Hematopoietic multipotent progenitor cell treated with erythropoietin and hydrocortisone succinate and interleukin-3 and kit ligand, for 15 days (in vitro differentiated cells): ENCODE results near the gene MUS81.
A peak's percentile ranks its signal among the peaks of the same experiment; 100 is the strongest.
"Not testable (repeated sequence)": the region's sequence is repeated elsewhere in the genome, so short reads cannot be mapped to it uniquely, and the experiment has no call there.

Experiments
- DNase-seq: peaks from one replicate; pipeline ENCODE4 v3.0.0-alpha.2; 2015; ENCODE audit warnings: low spot score

The MUS81 gene

DNA sequence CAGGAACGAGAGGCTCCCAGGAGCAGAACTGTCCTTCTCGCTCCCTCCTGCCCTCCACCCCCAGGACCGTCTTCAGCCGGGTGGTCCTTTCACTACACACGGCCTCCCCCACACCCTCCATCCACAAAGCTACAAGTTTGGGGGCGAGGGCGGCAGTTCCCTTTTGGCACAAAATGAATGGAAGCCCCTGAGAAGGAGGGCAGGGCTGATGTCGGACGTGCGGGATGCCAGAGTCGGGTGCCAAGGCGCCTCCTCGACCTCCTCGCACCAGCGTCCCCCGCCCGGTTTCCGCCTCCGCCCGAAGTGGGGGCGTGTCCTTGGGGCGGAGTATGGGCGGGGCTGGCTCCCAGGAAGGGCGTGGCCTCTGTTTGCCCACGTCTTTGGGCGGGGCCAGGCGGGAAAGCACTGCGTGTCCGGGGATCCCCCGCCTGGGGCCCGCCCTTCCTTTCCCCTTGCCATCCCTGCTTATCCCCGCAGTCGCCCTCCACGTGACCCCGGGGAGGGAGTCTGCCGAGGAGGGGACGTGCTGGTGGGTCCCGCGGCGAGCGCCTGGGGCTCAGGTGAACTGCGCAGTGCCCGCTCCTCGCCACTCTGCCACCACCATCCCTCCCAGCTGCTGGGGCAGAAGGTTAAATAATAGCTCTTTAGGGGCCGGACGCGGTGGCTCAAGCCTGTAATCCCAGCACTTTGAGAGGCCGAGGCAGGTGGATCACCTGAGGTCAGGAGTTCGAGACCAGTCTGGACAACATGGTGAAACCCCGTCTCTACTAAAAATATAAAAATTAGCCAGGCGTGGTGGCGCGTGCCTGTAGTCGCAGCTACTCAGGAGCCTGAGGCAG lies 13.3 kb downstream of the MUS81 start:
- DNase-seq: peak; percentile 92

DNA sequence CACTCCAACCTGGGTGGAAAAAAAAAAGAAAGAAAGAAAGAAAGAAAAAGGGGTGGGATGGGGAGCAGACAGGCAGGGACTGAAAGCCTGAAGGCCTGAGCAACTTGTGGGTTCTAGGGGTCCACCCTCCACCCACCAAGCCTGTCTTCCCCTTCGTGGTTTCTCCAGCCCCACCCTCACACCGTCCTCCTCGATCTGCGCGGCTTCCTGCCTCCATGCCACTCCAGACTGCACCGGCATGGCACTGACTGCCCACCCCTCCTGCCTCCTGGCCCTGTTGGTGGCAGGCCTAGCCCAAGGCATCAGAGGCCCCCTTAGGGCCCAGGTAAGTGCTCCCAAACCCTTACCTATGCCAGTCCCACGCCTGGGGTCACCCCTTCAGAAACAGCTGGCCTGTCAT lies 19.4 kb downstream of the MUS81 start, which contains the start of gene CTSW:
Gene CTSW (plus strand): TSS at position 221 of the 400 bp plus-strand sequence. CDS start 18 bp downstream, at position 239.
- DNase-seq: no peak

DNA sequence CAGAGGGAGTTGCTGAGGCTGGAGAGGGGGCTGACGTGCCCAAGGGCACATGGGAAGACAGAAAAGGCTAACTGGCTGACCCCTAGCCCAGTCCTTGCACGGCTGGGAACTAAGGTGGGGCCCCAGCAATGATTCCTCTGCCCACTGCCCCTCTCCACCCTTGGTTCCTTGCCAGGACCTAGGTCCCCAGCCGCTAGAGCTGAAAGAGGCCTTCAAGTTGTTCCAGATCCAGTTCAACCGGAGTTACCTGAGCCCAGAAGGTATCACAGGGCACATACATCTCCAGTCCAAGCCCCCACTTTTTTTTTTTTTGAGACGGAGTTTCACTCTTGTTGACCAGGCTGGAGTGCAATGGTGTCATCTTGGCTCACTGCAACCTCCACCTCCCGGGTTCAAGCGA lies 19.8 kb downstream of the MUS81 start:
- DNase-seq: no peak

DNA sequence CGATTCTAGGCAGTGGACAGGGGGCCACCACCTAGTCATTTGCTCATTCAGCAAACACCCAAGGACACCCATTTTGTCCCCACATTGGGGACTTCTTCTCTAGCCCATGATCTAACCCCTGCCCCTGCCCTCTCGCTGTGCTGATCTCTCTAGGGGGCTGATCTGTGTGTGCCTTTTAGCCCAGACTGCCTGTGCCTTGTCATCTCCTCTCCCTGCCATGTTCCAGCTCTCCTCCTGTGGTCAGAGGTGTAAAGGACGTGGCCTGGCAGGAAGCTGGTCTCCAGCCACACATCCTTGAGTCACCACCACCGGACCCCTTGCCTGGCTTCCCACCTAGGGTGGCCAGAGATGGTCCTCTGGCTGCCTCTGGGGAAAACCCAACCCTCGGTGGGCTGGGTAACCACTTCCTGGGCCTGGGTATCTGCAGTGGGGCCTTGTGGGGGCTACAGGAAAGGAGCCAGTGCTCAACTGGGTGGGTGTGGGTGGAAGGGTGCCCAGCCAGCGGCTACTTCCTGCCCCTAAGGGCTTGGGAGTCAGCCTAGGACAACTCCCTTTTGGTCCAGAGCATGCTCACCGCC lies 20.7 kb downstream of the MUS81 start:
- DNase-seq: no peak

DNA sequence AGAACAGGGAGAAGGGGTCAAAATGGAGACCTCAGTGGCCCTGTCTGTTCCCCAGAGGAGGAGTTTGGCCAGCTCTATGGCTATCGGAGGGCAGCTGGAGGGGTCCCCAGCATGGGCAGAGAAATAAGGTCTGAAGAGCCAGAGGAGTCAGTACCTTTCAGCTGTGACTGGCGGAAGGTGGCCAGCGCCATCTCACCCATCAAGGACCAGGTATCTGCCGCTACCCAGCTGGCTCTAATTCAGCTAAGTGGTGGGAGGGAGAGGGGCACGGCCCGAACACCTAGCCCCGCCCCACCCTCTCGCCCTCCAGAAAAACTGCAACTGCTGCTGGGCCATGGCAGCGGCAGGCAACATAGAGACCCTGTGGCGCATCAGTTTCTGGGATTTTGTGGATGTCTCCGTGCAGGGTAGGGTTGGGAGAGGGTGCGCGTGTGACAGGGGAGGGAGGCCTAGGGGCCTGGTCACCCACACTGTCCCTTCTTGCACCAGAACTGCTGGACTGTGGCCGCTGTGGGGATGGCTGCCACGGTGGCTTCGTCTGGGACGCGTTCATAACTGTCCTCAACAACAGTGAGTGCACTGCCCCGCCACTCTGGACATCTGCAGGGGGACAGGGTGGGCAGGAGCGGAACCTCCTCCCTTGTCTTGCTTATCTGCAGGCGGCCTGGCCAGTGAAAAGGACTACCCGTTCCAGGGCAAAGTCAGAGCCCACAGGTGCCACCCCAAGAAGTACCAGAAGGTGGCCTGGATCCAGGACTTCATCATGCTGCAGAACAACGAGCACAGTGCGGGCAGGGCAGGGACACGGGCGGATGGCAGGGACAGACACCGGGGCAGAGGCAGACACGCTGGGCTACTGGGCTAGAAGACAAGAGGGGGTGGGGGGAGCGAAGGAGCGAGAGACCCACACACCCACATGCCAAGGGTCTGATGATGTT lies 22.2 kb downstream of the MUS81 start:
- no peak for DNase-seq

DNA sequence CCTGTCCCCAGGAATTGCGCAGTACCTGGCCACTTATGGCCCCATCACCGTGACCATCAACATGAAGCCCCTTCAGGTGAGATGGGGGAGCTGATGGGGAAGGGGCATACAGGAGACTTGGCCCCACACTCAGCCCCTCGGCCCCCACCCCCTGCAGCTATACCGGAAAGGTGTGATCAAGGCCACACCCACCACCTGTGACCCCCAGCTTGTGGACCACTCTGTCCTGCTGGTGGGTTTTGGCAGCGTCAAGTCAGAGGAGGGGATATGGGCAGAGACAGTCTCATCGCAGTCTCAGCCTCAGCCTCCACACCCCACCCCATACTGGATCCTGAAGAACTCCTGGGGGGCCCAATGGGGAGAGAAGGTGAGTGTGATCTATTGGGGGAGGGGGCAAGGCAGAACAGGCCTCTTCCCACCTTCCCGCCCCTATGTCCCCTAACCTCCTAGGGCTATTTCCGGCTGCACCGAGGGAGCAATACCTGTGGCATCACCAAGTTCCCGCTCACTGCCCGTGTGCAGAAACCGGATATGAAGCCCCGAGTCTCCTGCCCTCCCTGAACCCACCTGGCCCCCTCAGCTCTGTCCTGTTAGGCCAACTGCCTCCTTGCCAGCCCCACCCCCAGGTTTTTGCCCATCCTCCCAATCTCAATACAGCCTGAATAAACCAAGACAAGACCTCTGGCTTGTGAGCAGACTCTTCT lies 23.0 kb downstream of the MUS81 start:
- DNase-seq: no peak

DNA sequence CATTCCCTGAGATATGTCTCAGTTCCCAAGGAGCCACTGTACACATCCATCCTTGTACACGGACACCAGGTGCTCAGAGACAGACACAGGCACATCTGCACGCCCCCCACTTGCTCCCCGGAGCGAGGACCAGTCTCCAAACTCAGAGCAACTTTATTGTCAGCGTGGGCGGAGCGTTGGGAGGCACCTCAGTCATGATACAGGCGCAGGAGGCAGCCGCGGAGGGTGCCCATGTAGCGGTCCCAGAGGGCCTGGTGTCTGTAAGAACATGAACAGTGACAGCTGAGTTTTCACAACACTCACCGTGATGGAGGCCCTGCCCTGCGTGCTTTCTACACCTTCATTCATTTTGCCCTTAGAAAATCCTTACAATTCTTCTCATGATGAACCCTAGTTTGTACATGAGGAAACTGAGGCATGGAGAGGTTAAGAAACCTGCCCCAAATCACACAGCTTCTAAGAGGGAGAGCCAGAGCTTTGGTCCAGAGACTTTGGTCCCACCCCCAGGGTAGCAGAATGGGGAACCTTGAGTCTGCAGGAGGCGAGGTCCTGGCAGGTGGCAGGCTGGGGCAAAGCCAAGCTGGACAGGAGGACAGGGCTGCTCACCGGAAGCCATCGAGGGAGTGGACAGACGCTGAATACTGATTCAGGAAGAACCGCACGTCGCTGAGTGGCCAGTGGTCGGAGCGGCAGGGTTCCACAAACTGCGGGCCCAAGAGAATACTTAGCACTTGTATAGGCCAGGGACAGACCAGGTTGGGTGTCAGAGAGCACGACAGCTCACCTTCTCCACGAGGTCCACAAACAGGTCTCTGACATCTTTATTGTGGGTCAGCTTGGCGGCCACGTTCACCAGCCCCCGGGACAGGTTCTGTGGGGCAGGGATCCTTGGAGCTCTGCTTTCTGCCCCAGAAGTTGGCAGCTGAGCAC lies 23.8 kb downstream of the MUS81 start:
- no peak for DNase-seq

DNA sequence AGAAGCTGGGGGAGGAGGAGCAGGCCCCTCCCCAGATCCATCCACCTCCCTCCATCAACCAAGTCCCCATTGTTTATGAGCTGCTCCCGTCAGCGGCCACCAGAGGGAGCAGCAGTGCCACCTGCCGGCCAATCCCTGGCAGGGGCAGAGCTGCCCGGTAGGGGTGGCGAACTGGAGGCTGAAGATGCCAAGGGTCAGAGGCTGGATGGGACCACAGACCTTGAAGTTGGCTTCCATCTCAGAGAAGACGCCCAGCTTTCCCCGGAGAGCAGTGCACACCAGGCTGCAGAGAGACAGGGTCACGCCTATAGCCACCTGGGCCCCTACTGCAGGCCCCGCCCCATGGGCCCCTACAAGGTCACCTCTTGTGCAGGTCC lies 24.5 kb downstream of the MUS81 start:
- DNase-seq: peak; percentile 82

DNA sequence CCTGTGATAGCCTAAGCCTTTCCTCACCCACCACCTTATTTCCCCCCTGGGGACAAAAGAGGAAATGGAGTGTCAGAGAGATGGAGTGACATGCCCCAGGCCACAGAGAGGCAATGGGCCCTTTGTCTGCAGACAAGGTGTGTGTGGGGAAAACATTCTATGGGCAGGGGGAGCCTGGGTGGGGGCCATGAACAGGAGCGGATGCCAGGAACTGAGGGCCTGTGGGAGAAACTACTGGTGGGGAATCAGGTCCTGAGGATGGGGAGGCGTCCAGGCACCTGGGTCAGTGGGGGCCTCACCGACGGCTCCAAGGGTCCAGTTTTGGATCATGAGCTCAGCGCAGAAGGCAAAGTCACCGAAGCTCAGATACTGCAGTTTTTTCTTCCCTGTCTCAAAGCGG lies 25.0 kb downstream of the MUS81 start:
- no peak for DNase-seq

DNA sequence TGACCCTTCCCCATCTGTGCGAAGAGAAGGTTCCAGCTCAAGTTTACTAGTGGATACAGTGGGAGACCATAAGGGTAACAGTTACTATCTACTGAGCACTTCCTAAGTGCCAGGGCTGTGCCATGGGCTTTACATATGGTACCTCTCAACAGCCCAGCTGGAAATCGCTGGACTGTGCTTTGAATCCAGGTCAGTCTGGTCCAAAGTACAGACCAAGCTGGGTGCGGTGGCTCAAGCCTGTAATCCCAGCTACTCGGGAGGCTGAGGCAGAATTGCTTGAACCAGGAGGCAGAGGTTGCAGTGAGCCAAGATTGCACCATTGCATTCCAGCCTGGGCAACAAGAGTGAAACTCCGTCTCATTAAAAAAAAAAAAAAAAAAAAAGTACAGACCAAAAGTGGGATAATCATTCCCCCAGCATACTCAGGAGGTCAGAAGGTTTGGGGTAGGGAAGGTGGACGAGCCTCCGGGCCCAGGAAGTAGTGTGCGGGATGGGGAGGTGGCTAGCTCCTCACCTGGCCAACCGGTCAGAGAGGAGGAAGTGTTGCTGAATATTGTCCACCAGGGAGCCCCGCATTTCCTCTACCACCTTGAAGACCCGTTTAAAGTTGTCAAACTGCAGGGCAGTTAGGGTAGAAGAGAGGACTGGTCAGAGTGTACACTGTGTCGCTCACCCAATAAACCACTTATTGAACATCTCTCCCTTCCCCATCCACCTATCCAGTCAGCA lies 25.7 kb downstream of the MUS81 start:
- no peak for DNase-seq

DNA sequence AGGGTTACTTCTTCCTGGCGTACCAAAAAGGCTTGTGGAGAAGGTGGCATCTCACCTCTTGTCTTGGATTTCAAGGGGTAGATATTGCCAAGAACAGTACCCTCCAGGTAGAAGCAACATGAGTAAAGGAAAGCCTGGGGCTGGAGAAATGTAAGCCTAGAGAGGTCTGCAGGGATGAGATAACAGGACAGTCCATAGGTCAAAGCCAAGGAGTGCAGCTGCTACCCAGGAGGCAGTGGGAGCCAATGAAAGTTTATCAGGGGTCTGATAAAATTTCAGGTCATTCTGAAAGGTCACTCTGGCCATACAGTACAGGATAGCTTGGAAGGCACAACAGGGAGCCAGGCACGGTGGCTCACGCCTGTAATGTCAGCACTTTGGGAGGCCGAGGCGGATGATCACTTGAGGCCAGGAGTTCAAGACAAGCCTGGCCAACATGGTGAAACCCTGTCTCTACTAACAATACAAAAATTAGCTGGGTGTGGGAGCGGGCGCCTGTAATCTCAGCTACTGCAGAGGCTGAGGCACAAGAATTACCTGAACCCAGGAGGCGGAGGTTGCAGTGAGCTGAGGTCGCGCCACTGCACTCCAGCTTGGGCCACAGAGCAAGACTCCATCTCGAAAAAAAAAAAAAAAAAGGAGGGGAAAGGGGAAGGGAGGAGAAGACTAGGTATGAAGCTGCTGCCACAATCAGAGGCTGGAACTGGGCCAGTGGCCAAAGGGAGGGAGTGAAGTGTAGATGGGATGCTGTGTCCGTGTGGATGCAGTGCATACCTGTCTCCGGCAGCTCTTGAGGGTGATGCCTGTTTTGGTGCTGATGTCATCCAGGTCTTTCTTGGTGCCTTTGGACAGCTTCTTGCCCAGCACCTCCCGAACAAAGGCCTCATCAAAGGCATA lies 26.8 kb downstream of the MUS81 start:
- no peak for DNase-seq

DNA sequence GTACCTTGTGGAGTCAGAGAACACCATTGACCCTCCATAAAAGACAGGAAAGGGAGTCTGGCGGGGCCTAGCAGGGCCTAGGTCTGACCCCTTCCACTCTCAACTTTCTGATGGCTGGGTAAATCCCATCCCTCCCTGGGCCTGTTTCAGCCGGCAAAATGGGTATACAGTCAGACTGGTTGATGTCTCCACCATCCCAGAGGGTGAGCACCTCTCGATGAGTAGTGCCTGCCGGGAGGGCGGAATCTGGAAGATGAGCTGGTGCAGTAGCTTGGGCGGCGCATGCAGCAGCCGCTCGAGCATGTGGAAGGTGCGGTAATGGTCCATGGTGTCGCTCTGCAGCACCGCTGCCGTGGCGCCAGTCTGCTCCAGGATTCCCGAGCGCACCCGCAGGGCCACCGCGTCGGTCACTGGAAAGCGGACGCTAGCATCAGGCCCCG lies 27.5 kb downstream of the MUS81 start:
- no peak for DNase-seq

DNA sequence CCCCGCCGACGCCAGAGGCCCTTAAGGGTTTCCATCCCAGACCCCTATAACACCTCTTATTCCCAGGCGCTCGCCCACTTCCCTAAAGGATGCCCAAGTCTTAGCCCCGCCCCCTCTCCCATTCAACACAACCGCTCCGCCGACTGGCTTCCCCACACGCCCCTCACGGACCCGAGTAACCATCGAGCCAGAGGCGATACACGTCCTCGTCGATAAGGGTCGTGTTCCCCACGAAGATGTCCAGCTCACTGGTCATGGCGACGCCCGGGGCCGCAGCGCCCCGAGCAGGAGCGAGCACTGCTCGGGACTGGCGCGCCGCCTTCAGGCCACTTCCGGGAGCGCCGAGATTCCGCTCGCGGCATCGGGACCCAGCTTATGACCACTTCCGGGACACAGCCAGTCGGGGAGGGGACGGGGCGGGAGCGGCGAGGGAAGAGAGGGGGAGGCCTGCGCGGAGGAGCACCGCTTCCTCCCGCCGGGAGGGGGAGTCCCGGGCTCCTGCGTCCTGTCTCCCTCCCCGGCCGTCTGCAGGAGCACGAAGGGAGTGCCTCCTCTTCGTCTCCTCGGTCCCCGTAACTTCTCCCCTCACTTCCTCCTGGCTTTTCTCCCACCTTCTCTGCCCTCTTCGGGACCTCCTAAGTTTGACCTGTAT lies 28.1 kb downstream of the MUS81 start, which contains the start of gene FIBP:
Gene FIBP (minus strand): TSS at position 309 of the 652 bp plus-strand sequence. CDS start 53 bp downstream, at position 256.
- DNase-seq: peak; percentile 95

DNA sequence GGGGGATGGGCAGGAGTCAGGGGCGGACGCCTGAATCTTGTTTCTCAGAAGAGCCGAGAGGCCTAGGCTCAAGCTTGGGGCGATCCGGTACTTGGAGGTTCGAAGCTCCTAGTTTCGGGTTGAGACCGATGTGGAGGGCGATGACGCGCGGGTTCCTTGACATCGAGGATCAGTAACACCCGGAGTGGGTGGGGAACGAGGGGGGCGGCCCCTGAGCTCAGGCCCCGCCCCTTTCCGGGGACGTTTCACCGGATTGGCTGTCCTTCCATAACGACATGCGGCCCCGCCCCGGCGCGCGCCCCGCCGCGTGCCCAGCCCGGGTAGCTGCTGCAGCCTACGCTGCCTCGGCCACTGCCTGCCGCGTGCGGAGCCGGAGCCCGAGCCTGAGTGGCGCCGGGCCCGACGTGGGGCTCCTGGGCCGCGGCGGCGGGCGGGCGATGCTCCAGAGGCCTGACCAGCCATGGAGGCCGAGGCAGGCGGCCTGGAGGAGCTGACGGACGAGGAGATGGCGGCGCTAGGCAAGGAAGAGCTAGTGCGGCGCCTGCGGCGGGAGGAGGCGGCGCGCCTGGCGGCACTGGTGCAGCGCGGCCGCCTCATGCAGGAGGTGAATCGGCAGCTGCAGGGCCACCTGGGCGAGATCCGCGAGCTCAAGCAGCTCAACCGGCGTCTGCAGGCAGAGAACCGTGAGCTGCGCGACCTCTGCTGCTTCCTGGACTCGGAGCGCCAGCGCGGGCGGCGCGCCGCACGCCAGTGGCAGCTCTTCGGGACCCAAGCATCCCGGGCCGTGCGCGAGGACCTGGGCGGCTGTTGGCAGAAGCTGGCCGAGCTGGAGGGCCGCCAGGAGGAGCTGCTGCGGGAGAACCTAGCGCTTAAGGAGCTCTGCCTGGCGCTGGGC lies 30.3 kb downstream of the MUS81 start, which contains the start of gene CCDC85B:
Gene CCDC85B (plus strand): TSS at position 350 of the 895 bp plus-strand sequence. CDS start 111 bp downstream, at position 461.
- DNase-seq: peak; percentile 97

DNA sequence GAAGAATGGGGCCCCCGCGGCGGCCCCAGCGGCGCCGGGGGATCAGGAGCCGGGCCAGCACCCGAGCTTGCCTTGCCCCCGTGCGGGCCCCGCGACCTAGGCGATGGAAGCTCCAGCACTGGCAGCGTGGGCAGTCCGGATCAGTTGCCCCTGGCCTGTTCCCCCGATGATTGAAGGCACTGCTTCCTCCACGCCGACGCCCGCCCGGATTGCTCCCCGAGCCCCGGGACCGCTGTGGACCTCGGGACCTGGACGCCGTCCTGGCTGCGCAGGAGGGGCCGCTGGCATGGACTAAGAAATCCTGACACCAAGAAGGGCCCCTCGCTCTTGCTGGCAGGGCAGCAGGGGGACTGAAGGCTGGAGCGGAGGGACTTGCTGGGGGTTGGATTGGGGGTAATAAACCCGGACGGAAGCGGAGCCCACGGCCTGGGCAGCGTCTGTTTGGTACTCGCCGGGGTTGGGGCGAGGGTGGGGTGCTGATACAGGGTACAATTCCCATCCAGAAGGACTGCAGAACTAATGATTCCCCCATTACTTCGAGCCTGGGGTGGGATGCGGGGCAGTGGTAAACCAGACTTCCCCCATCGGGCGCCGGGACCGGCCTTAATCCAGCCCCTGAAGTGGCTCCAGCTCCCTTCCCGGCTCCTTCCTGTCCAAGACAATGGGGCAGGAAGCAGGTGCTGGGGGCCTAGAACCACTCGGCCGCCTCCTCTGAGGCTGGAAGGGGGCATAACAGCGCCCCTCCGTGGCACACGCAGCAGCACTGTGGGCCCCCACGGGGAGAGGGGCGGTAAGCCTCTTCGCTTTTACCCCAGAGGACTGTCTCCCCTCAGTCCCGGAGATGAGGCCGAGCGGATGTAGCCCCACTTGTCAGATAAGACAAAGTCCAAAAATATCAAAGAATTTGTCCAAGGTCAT lies 31.2 kb downstream of the MUS81 start:
- DNase-seq: no peak

DNA sequence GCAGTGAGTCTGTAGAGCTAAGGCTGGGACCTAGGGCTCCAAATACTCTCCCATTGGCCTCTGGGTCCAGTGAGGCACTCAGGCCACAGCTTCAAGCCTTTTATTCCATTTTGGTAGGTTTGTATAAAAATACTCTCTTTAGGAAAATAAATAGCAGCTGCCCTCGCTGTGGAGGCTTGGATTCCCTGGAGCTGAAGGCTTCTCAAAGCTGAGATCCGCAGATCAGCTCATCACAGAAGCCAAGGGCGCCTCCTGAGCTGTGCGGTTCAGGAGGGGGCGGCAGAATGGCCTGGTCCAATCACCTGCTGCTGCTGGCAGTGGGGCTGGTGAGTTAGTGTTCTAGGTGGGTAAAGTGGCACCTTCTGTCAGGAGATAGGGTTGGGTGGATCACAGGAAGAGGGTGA lies 31.9 kb downstream of the MUS81 start:
- not testable (repeated sequence) for DNase-seq
